Stimulated activated CD4-positive, alpha-beta T cell treated with anti-CD3 and anti-CD28 coated beads, Interleukin-4, amount 100 ng/mL, for 4 hours (primary cell): Measurements from ENCODE around the gene A4GALT.
"Not testable (repeated sequence)": the region's sequence is repeated elsewhere in the genome, so short reads cannot be mapped to it uniquely, and the experiment has no call there.

Experiments used
- DNase-seq, 2 experiments: peaks; one replicate each; pipeline ENCODE4 v3.0.0-alpha.2; 2020

The A4GALT gene

GRCh38 chr22:42740320-42740719 lies 19.6 kb upstream of the A4GALT start:
- DNase-seq: not testable (repeated sequence)

- no peak for DNase-seq
These were observed 13.7 kb upstream of the A4GALT start for GRCh38 chr22:42734406-42734805.

GRCh38 chr22:42733394-42733793 lies 12.7 kb upstream of the A4GALT start:
- DNase-seq: not testable (repeated sequence)

GRCh38 chr22:42732081-42732480 lies 11.4 kb upstream of the A4GALT start:
- no peak for DNase-seq

DNA sequence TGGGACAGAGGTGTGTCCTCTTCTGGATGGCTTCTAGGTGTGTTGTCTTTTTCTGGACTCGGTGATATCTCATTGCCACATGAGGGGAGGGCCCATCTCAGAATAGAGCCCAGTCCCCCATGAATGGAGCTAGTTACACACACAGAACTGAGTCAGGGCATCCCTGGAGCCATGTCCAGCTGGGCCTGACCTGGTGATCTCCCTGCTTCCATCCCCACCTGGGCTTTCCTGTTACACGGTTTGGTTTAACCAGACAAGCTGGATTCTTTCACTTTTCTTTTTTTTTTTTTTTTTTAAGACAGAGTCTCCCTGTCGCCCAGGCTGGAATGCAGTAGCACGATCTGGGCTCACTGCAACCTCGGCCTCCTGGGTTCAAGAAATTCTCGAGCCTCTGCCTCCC lies 6.1 kb upstream of the A4GALT start:
- DNase-seq: no peak

DNA sequence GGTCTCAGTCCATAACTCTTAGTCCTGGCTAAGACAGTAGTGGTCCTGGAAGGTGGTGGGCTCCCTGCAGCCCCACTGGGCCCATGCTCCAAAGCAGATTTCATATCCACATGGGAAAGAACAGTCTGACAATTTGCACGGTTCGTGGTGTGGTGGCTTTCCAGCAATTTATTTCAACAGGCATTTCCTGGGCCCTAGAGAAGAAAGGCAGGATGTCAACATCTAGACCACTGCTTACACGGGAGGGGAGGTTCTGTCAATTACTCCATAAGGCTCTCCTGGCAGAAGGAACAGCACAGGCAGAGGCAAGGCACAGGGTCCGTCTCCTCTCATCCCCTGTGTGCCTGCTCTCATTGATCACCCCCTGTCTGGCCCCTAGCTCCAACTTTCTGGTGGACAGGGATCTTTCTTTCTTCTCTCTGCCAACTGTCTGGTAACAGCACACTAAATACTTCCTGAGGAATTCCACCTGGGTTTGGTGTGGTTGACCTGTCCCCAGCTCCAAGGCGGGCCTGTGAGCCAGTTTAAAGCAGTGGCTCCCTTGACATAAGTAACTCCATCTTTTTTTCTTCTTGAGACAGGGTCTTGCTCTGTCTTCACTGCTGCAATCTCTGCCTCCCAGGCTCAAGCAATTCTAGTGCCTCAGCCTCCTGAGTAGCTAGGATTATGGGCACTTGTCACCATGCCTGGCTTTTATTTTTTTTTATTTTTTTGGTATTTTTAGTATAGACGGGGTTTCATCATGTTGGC lies 5.1 kb upstream of the A4GALT start:
- no peak for DNase-seq

- DNase-seq: no peak
These were observed 3.4 kb upstream of the A4GALT start for GRCh38 chr22:42724062-42724461.

GRCh38 chr22:42721045-42721434 lies 370 bp upstream of the A4GALT start:
- no peak for DNase-seq

- no peak for DNase-seq
These were observed 911 bp downstream of the A4GALT start for GRCh38 chr22:42719656-42720262.

DNA sequence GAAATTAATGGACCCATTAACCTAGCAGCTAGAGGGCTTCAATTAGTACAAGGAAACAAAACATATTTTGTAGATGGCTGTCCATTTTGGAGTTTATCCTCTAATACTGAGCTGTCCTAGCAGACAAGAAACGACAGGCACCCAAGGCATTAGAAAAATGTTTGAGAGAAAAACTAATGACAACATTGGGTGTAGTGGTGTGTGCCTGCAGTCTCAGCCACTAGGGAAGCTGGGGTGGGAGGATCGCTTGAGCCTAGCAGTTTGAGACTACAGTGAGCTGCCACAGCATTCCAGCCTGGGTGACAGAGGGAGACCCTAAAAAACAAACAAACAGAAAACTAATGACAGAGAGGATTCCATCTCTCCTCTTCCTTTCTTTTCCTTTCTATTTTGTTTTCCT lies 1.5 kb downstream of the A4GALT start:
- no peak for DNase-seq

GRCh38 chr22:42717197-42717928 lies 3.3 kb downstream of the A4GALT start:
- DNase-seq: no peak

GRCh38 chr22:42716649-42717127 lies 4.0 kb downstream of the A4GALT start:
- DNase-seq: no peak

DNA sequence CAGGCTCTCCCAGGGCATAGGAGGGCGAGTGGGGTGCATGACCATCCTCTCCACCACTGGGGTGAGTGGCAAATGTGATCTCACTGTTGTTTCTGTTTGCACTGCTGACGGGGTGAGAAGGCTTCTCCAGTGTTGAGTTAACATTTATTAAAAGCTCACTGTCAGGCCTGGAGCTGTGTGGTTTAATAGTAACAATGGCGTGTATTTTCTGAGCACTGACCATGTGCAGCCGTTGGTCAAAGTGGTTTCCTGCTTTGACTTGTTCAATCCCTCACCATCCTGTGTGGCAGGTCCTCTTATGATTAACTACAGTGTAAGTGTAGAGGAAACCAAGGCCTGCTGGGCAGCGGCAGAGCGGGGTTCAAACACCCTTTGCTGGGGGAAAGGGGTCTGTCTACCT lies 4.4 kb downstream of the A4GALT start:
- DNase-seq: no peak

DNA sequence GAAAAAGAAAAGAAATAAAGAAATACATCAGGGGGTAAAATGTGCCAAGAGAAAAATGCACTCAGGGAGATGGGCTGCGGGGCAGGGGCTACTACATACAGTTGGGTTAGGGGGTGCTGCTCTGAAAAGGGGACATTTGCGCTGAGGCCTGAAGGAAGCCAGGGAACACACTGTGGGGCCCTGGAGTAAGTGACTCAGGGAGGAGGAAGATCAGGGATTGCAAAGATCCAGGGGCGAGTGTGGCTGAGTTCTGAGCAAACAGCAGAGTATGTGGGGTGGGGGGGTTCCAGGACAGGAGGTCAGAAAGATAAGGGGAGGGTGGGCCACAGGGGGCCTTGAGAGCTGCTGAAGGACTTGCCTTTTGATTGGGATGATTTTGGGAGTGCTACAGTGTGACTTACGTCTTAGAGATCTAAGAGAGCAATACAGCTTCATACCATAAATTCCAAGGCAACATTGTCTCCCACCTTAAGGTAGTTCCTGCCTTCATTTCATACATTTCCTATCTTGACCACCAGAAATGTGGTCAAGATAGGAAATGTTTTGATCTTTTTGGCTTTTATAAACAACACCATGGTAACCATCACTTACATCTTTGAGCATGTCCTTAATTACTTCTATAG lies 5.8 kb downstream of the A4GALT start:
- no peak for DNase-seq

DNA sequence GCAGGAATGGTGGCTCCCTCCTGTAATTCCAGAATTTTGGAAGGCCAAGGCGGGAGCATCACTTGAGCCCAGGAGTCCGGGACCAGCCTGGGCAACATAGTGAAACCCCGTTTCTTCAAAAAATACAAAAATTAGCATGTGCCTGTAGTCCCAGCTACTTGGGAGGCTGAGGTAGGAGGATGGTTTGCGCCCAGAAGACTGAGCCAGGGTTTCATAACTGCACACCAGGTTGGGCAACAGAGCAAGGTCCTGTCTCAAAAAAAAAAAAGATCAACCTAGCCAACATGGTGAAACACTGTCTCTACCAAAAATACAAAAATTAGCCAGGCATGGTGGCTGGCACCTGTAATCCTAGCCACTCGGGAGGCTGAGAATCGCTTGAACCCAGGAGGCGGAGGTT lies 6.4 kb downstream of the A4GALT start:
- no peak for DNase-seq

DNA sequence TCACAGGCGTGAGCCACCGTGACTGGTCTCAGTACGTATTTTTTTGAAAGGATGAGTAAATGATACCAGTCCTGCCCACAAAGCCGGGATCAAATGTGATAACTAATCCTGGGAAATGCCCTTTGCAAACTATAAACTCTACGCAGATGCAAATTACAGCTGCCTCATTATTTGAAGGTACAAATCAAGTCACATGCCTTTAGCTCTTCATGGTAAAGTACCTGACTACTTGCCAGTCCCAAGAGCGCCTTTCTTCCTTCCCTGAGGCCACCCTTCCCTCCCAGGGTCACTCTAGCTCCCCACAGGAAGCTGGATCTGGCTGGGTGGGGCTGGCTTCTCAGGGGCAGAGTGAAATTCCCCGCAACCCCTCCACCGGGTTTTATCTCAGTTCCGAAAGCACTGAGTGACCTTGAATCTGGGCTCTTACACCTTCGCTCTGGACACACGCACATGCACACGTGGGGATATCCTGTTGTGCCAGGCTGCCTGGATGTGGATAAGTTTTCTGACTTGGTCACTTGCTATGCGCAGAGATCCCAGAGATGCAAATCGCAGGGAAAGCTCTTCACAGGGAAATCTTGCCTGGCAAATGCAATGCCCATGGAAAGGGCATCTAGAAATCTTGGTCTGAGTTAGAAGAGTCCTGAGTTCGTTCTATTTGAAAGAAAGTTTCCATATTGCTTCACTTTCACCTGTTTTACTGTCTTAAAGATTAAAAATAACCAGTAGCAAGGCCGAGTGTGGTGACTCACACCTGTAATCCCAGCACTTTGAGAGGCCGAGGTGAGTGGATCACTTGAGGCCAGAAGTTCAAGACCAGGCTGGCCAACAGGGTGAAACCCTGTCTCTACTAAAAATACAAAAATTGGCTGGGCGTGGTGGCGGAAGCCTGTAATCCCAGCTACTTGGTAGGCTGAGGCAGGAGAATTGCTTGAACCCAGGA lies 8.5 kb downstream of the A4GALT start:
- no peak for DNase-seq

GRCh38 chr22:42711281-42711731 lies 9.4 kb downstream of the A4GALT start:
- DNase-seq: no peak

GRCh38 chr22:42708417-42708816 lies 12.3 kb downstream of the A4GALT start:
- no peak for DNase-seq

DNA sequence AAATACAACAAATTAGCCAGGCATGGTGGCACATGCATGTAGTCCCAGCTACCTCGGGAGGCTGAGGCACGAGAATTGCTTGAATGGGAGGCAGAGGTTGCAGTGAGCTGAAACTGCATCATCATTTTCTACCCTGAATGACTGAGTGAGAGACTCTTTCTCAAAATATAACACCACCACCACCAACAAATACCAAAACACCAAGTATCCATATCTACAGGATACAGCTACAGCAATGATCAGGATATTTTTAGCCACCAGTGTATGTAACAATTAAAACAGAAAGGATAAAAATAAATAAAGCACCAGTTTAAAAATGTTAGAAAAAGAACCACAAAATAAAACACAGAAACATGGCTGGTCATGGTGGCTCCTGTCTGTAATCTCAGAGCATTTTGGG lies 13.2 kb downstream of the A4GALT start:
- DNase-seq: no peak

- no peak for DNase-seq
These were observed 15.8 kb downstream of the A4GALT start for GRCh38 chr22:42704896-42705295.

GRCh38 chr22:42702675-42703074 lies 18.0 kb downstream of the A4GALT start:
- no peak for DNase-seq

GRCh38 chr22:42701694-42702093 lies 19.0 kb downstream of the A4GALT start:
- DNase-seq: no peak
